ENCODE results near the gene MAP6D1. TPM values are rescaled to one million over a fixed set of nuclear protein-coding genes. Genes with fewer than 3 reads are reported as not detected.
"Not testable (repeated sequence)": the region's sequence is repeated elsewhere in the genome, so short reads cannot be mapped to it uniquely, and the experiment has no call there.

MAP6D1 gene
- total and polyA plus RNA-seq, 4 donors = 10.7 to 40.7 (median 23.1) TPM

DNA sequence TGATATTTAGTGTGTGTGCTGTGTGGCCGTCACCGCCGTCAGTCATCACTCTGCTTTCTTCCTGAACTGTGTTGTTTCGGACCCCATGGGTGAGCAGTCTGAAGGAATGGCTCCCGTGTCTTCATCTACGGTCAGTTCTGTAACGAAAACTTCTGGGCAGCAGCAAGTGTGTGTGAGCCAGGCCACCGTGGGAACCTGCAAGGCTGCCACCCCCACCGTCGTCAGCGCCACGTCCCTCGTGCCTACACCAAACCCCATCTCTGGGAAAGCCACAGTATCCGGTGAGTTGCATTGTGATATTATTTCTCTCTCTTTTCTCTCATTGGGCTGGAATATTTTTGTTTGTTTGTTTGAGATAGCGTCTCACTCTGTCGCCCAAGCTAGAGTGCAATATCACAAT, 34.7 kb downstream of the MAP6D1 start:
- Histone ChIP-seq H3K27ac (ENCODE audit: low read depth, low read length) (no peak overlapping the region), H3K36me3 (ENCODE audit: control insufficient read depth, insufficient read depth, low read length) (peaks cover 33% of the 10 kb centered on the region), H3K4me1 (ENCODE audit: control insufficient read depth, insufficient read depth, low read length) (no peaks in the 10 kb centered on the region), H3K4me3 (ENCODE audit: low read depth, low read length) (no peak overlapping the region), H3K9me3 (ENCODE audit: control insufficient read depth, insufficient read depth, low read length) (no peaks in the 10 kb centered on the region), H3K27me3 (ENCODE audit: control insufficient read depth, insufficient read depth, low read length) (no peaks in the 10 kb centered on the region)
- no peak for DNase-seq (ENCODE audit: low read depth in 4 of 6, low spot score in 6 of 6)
- 93% methylated on average over 8 of the region's 16 CpGs for WGBS (ENCODE audit: insufficient coverage)

DNA sequence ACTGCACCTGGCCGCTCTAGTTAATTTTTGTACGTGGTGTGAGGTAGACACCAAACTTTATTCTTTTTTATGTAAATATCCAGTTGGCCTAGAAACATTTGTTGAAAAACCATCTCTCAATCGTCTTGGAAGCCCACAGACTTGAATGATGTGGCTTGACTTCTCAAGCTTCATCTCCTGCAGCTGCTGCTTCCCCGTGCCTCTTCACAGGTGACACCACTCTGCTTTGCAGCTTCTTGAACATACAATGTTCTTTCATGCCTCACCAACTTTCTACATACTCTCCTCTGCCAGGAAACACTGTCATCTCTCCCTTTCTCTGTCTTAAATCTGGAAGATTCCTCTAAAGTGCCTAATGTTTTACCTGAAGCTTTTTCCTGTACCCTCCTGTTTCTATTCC, 35.6 kb downstream of the MAP6D1 start:
- no peaks in the 10 kb centered on the region for H3K27me3 ChIP-seq (ENCODE audit: control insufficient read depth, insufficient read depth, low read length)
- H3K36me3 ChIP-seq (ENCODE audit: control insufficient read depth, insufficient read depth, low read length) = peaks cover 36% of the 10 kb centered on the region
- H3K4me1 ChIP-seq (ENCODE audit: control insufficient read depth, insufficient read depth, low read length) = no peaks in the 10 kb centered on the region
- DNase-seq (ENCODE audit: low read depth in 4 of 6, low spot score in 6 of 6) = no peak
- WGBS (ENCODE audit: insufficient coverage) = 72% methylated on average over 2 of the region's 4 CpGs
- H3K9me3 ChIP-seq (ENCODE audit: control insufficient read depth, insufficient read depth, low read length) = no peaks in the 10 kb centered on the region
- H3K4me3 ChIP-seq (ENCODE audit: low read depth, low read length) = no peak overlapping the region
- no peak overlapping the region for H3K27ac ChIP-seq (ENCODE audit: low read depth, low read length)

GRCh38 chr3:183784503-183784902, 40.9 kb downstream of the MAP6D1 start:
- not testable (repeated sequence) for H3K4me1 ChIP-seq (ENCODE audit: control insufficient read depth, insufficient read depth, low read length); H3K27ac ChIP-seq (ENCODE audit: low read depth, low read length); DNase-seq (ENCODE audit: low read depth in 4 of 6, low spot score in 6 of 6); H3K9me3 ChIP-seq (ENCODE audit: control insufficient read depth, insufficient read depth, low read length); H3K27me3 ChIP-seq (ENCODE audit: control insufficient read depth, insufficient read depth, low read length); H3K4me3 ChIP-seq (ENCODE audit: low read depth, low read length)
- peaks cover 35% of the 10 kb centered on the region for H3K36me3 ChIP-seq (ENCODE audit: control insufficient read depth, insufficient read depth, low read length)
- 100% methylated on average over 3 of the region's 10 CpGs for WGBS (ENCODE audit: insufficient coverage)

- Histone ChIP-seq H3K27ac (ENCODE audit: low read depth, low read length) (no peak overlapping the region), H3K27me3 (ENCODE audit: control insufficient read depth, insufficient read depth, low read length) (no peaks in the 10 kb centered on the region), H3K36me3 (ENCODE audit: control insufficient read depth, insufficient read depth, low read length) (peaks cover 44% of the 10 kb centered on the region), H3K4me1 (ENCODE audit: control insufficient read depth, insufficient read depth, low read length) (no peaks in the 10 kb centered on the region), H3K4me3 (ENCODE audit: low read depth, low read length) (no peak overlapping the region), H3K9me3 (ENCODE audit: control insufficient read depth, insufficient read depth, low read length) (no peaks in the 10 kb centered on the region)
- 97% methylated on average over 3 of the region's 7 CpGs for WGBS (ENCODE audit: insufficient coverage)
- no peak for DNase-seq (ENCODE audit: low read depth in 4 of 6, low spot score in 6 of 6)
Observed at GRCh38 chr3:183782576-183783276, 42.7 kb downstream of the MAP6D1 start.

GRCh38 chr3:183781246-183781645, 44.1 kb downstream of the MAP6D1 start:
- H3K9me3 ChIP-seq (ENCODE audit: control insufficient read depth, insufficient read depth, low read length) = no peaks in the 10 kb centered on the region
- 80% methylated on average over 6 of the region's 6 CpGs for WGBS (ENCODE audit: insufficient coverage)
- no peak overlapping the region for H3K27ac ChIP-seq (ENCODE audit: low read depth, low read length)
- H3K4me1 ChIP-seq (ENCODE audit: control insufficient read depth, insufficient read depth, low read length) = no peaks in the 10 kb centered on the region
- peaks cover 43% of the 10 kb centered on the region for H3K36me3 ChIP-seq (ENCODE audit: control insufficient read depth, insufficient read depth, low read length)
- no peak overlapping the region for H3K4me3 ChIP-seq (ENCODE audit: low read depth, low read length)
- no peak for DNase-seq (ENCODE audit: low read depth in 4 of 6, low spot score in 6 of 6)
- H3K27me3 ChIP-seq (ENCODE audit: control insufficient read depth, insufficient read depth, low read length) = no peaks in the 10 kb centered on the region

DNA sequence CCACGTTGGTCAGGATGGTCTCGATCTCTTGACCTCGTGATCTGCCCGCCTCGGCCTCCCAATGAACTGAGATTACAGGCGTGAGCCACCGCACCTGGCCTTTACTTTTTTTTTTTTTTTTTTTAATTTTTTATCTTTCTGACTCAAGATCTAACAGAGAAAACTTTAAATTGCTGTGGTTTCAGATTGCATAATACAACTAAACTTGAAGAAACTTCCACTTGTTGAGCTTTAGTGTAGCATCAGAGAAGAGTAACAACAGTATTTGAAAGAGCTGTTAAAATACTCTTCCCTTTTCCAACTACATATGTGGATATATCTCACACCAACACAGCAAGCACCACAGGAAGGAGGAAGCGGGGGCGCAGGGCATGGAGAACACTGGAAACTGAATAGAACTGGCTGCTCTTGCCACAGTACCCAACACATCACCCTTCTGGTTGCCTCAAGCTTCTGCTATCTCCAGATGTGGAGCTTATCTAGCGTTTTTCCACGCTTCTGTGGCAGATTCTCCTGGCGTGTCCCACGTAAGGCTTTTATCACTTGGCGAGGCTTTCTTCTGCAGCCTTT, 45.4 kb downstream of the MAP6D1 start:
- WGBS (ENCODE audit: insufficient coverage) = 89% methylated on average over 7 of the region's 14 CpGs
- no peaks in the 10 kb centered on the region for H3K4me1 ChIP-seq (ENCODE audit: control insufficient read depth, insufficient read depth, low read length)
- no peaks in the 10 kb centered on the region for H3K27me3 ChIP-seq (ENCODE audit: control insufficient read depth, insufficient read depth, low read length)
- H3K27ac ChIP-seq (ENCODE audit: low read depth, low read length) = no peak overlapping the region
- peaks cover 48% of the 10 kb centered on the region for H3K36me3 ChIP-seq (ENCODE audit: control insufficient read depth, insufficient read depth, low read length)
- H3K4me3 ChIP-seq (ENCODE audit: low read depth, low read length) = no peak overlapping the region
- no peaks in the 10 kb centered on the region for H3K9me3 ChIP-seq (ENCODE audit: control insufficient read depth, insufficient read depth, low read length)
- no peak for DNase-seq (ENCODE audit: low read depth in 4 of 6, low spot score in 6 of 6)

GRCh38 chr3:183777016-183777618, 48.3 kb downstream of the MAP6D1 start:
- 100% methylated on average over 1 of the region's 4 CpGs for WGBS (ENCODE audit: insufficient coverage)
- Histone ChIP-seq H3K27ac (ENCODE audit: low read depth, low read length) (no peak overlapping the region), H3K36me3 (ENCODE audit: control insufficient read depth, insufficient read depth, low read length) (peaks cover 52% of the 10 kb centered on the region), H3K27me3 (ENCODE audit: control insufficient read depth, insufficient read depth, low read length) (no peaks in the 10 kb centered on the region), H3K4me3 (ENCODE audit: low read depth, low read length) (no peak overlapping the region), H3K4me1 (ENCODE audit: control insufficient read depth, insufficient read depth, low read length) (no peaks in the 10 kb centered on the region), H3K9me3 (ENCODE audit: control insufficient read depth, insufficient read depth, low read length) (no peaks in the 10 kb centered on the region)
- DNase-seq (ENCODE audit: low read depth in 4 of 6, low spot score in 6 of 6) = no peak

GRCh38 chr3:183776451-183776850, 48.9 kb downstream of the MAP6D1 start:
- H3K27ac ChIP-seq (ENCODE audit: low read depth, low read length); DNase-seq (ENCODE audit: low read depth in 4 of 6, low spot score in 6 of 6); H3K27me3 ChIP-seq (ENCODE audit: control insufficient read depth, insufficient read depth, low read length); H3K4me1 ChIP-seq (ENCODE audit: control insufficient read depth, insufficient read depth, low read length); H3K4me3 ChIP-seq (ENCODE audit: low read depth, low read length); H3K9me3 ChIP-seq (ENCODE audit: control insufficient read depth, insufficient read depth, low read length): not testable (repeated sequence)
- peaks cover 56% of the 10 kb centered on the region for H3K36me3 ChIP-seq (ENCODE audit: control insufficient read depth, insufficient read depth, low read length)
- WGBS (ENCODE audit: insufficient coverage) = 96% methylated on average over 4 of the region's 5 CpGs

GRCh38 chr3:183775781-183776180, 49.6 kb downstream of the MAP6D1 start:
- DNase-seq (ENCODE audit: low read depth in 4 of 6, low spot score in 6 of 6) = no peak
- no peaks in the 10 kb centered on the region for H3K9me3 ChIP-seq (ENCODE audit: control insufficient read depth, insufficient read depth, low read length)
- 100% methylated on average over 1 of the region's 5 CpGs for whole genome bisulfite sequencing (ENCODE audit: insufficient coverage)
- H3K36me3 ChIP-seq (ENCODE audit: control insufficient read depth, insufficient read depth, low read length) = peaks cover 57% of the 10 kb centered on the region
- no peak overlapping the region for H3K4me3 ChIP-seq (ENCODE audit: low read depth, low read length)
- no peak overlapping the region for H3K27ac ChIP-seq (ENCODE audit: low read depth, low read length)
- H3K4me1 ChIP-seq (ENCODE audit: control insufficient read depth, insufficient read depth, low read length) = no peaks in the 10 kb centered on the region
- H3K27me3 ChIP-seq (ENCODE audit: control insufficient read depth, insufficient read depth, low read length) = no peaks in the 10 kb centered on the region

DNA sequence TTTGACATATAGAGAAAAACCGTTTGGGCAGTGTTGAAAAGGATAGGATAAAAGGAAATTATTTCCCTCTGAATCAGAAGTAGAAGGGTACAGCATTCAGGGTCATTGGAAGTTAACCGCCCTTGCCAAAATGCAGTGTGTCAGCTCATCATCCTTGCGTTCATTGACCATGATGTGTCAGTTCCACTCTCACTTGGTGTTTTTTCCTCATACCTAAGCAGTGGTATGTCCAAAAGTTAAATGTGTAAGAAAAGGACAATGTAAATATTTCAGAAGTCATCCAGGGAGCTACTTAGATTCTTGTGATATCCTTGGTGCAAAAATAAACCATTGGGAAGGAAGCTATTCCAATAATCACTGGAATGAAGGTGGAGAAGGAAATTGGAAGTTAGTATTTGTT, 50.7 kb downstream of the MAP6D1 start:
- no peaks in the 10 kb centered on the region for H3K4me1 ChIP-seq (ENCODE audit: control insufficient read depth, insufficient read depth, low read length)
- no peak overlapping the region for H3K4me3 ChIP-seq (ENCODE audit: low read depth, low read length)
- DNase-seq (ENCODE audit: low read depth in 4 of 6, low spot score in 6 of 6) = no peak
- peaks cover 59% of the 10 kb centered on the region for H3K36me3 ChIP-seq (ENCODE audit: control insufficient read depth, insufficient read depth, low read length)
- H3K27ac ChIP-seq (ENCODE audit: low read depth, low read length) = no peak overlapping the region
- H3K27me3 ChIP-seq (ENCODE audit: control insufficient read depth, insufficient read depth, low read length) = no peaks in the 10 kb centered on the region
- H3K9me3 ChIP-seq (ENCODE audit: control insufficient read depth, insufficient read depth, low read length) = no peaks in the 10 kb centered on the region
- 89% methylated on average over 2 of the region's 3 CpGs for WGBS (ENCODE audit: insufficient coverage)
